HG03342 (cell line): ENCODE measurements around the gene SKIL.
A peak's percentile ranks its signal among the peaks of the same experiment; 100 is the strongest.

Experiments
- ATAC-seq: cut with Tn5 transposase; IDR thresholded peaks from one replicate; pipeline ENCODE4 v1.9.1; 2021; ENCODE audit warnings: mild to moderate bottlenecking, moderate library complexity; ENCODE audit not compliant: unreplicated experiment

The SKIL gene

DNA sequence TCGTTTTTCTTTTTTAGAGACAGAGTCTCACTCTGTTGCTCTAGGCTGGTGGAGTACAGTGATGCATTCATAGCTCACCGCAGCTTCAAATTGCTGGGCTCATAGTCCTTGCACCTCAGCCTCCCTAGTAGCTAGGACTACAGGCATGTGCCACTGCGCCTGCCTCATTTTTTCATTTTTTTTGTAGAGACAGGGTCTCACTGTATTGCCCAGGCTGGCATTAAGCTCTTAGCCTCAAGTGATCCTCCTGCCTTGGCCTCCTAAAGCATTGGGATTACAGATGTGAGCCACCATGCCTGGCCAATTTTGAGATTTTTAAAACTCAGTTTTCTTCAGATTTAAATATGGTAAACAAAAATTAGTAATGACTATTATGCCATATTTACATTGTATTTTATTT lies 29.0 kb downstream of the SKIL start:
- no peak for ATAC-seq

DNA sequence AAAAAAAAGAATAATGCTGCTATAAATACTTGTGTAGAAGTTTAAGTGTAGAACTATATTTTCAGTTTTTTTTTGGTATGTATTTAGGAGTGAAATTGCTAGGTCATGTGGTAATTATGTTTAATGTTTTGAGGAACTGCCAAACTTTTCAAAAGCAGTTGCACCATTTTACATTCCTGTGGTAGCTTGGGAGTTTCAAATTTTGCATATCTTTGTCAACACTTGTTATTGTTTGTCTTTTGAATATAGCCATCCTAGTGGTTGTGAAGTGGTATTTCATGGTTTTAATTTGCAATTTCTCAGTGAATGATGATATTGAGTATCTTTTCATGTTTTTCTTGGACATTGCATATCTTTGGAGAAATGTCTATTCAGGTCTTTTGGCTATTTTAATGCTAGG lies 30.4 kb downstream of the SKIL start:
- no peak for ATAC-seq

DNA sequence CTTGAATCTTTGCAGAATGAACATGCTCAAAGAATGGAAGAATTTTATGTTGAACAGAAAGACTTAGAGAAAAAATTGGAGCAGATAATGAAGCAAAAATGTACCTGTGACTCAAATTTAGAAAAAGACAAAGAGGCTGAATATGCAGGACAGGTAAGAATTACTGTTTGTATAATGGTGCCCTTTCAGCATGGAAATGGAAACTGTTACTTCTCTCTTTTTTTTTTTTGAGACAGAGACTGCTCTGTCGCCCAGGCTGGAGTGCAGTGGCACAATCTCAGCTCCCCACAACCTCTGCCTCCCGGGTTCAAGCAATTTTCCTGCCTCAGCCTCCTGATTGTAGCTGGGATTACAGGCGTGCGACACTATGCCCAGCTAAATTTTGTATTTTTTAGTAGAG lies 33.6 kb downstream of the SKIL start:
- no peak for ATAC-seq

DNA sequence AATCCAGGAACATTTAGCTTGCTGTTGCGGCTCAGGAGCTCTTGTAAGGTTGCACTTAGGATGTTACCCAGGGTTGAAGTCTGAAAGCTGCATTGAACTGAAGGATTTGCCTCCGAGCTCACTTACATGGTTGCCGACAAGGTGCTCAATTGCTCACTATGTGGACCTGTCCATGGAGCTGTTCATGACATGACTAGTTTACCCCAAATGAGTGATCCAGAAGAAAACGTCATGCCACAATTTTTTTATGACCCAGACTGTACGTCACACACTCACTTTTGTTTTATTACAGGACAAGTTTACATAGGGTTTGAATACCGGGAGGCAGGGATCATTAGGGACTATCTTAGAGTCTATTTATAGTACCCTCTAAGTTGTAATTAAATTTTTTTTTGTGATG lies 40.2 kb downstream of the SKIL start:
- ATAC-seq: no peak

DNA sequence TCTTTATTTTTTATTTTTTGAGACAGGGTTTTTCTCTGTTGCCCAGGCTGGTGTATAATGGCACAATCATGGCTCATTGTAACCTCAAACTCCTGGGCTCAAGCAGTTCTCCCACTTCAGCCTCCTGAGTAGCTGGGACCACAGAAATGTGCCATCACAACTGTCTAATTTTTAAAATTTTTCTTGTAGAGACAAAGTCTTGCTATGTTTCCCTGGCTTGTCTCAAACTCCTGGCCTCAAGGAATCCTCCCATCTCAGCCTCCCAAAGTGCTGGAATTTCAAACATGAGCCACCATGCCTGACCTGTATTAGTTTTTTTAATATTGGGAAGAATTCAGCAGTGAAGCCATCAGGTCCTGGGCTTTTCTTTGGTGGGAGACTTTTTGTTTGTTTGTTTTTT lies 47.6 kb downstream of the SKIL start:
- ATAC-seq: no peak

DNA sequence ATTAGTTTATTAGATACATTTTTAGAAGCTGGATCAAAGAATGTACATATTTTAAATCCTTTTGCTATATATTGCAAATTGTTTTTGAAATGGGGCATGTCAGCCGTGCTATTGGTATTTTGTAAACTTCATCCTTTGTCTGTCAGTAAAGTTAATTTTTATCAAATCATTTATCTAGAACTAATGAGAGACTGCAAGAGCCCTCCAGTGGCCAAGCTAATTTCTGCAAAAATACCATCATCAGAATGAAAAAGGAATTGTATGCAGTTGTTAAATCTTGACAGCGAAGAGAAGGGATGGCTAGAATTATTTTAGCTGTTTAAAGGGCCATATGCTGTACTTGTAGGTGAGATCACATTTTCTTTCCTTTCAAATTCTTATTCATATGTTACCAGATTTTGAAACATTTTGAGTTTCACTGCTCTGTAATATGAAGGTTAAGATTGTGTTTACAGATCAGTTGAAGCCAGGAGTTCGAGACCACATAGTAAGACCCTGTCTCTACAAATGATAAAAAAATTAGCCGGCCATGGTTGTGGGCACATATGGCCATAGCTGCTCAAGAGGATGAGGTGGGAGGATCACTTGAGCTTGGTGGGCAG lies 53.0 kb downstream of the SKIL start:
- no peak for ATAC-seq

DNA sequence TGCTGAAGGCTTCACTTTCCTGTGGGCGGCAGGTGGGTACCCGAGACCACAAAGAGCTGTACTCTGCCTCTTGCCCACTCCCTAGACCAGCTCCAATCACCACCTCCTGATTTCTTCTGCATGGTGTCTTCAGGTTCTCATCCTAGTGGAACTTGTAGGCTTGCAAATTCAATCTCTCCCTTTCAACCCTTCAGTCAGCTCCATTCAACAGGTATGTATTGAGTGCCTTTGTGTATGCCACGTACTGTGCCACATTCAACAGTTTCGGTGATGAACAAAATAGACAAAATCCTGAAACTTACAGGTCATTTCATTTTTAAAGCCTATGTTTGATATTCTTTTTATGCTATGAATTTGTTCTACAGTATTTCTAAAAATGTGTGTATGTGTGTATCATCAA lies 55.8 kb downstream of the SKIL start:
- no peak for ATAC-seq

DNA sequence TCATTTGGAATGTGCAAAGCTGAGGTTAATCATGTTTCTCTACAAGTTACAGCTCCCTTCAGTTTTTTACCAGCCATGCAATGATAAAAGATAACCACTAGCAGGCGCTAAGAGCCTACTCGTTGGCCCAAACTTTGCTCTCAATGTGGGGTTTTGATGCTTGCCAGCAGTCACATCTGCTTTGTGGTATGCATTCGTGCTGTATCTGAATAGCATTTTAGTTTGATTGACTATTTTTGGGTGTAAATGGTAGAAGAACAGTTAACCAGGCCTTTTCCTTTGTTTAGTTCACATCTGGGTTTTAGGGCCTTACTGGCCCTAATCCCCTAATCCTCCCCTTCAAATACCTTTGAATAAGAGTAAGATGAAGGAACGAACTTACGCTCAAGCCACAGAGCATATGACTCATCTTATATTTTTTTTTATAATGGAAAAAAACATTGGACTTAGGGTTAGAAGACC lies 56.7 kb downstream of the SKIL start:
- ATAC-seq: peak; percentile 61

DNA sequence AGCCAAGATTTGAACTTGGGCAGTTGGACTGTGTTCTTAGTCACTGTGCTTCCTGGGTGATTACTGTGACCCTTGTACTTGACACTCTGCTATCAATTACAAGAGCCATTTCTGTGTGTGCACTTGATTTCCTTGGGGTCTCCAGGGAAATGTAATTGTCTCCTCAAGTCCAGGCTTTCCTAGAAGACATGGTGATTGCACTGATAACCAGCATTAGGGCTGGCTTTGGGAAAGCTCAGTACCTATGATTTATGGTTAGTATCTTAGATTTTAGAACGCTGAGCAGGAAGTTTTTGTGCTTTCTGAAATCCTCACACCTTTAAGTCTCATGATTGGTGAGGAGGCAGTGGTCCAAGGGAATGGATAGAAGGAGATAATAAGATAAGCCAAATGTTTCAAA lies 59.6 kb downstream of the SKIL start:
- no peak for ATAC-seq

DNA sequence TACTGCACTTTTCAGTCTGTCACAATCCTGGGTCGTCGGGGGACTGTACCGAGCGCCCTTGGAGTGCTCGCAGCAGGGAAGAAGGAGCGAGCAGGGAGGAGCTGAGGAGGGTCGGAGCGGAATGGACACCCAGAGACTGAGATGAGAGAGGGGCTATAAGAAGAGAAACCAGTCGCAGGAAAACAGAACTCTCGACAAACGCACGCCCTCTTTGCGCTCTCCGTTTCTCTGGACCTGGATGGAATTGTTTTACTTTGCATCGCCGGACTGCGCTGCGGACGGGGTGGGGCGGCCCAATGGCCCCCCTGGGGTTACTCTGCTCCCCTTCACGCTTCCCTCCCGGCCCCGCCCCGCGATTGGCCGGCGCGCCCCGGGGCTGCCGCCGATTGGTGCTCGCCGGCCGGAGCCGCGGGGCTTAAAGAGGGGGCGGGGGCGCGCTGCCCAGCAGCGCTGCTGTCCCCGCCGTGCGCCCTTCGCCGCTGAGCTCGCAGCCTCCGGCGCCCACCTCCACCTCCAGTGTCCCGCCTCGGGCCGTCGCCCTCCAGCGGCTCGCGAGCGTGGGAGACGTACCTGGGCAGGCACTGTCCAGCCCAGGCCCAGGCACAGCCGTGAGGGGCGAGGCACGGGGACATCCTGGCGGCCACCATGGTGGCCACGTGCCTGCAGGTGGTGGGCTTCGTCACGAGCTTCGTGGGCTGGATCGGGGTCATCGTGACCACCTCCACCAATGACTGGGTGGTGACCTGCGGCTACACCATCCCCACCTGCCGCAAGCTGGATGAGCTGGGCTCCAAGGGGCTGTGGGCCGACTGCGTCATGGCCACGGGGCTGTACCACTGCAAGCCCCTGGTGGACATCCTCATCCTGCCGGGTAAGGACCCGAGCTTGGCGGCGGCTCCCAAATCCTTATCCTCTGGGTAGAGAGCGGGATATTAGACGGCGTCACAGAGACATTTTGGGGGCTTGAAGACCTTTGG lies 61.2 kb downstream of the SKIL start, which contains the start of gene CLDN11:
Gene CLDN11, plus strand, starts transcription at position 447 of the 977 bp plus-strand sequence. Its CDS starts 199 bp downstream, at position 646.
- ATAC-seq: no peak

DNA sequence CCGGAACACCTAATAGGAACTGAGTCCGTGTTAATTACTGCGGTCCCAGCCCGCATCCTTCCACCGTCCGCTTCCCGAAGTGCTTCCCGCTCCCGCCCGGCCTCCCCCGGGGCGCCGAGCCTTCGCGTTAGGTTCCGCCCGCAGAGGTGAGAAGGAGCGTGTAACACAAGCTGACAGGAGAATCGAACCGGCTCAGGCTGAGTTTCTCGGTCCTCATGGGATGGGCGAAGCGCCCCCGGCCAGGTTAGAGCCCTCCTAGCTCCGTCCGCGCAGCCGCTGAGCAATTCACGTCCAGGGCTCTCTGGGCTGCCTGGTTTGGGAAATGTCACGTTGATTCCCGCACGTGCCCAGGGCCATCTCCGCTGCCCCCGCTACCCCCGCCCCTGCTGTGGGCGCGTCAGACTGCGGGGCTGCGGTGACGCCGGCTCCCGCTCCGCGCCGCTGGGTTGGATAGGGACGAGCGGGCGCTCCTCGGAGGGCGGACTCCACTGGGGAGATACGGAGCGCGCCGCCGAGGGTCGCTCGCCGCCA lies 62.1 kb downstream of the SKIL start:
- no peak for ATAC-seq

DNA sequence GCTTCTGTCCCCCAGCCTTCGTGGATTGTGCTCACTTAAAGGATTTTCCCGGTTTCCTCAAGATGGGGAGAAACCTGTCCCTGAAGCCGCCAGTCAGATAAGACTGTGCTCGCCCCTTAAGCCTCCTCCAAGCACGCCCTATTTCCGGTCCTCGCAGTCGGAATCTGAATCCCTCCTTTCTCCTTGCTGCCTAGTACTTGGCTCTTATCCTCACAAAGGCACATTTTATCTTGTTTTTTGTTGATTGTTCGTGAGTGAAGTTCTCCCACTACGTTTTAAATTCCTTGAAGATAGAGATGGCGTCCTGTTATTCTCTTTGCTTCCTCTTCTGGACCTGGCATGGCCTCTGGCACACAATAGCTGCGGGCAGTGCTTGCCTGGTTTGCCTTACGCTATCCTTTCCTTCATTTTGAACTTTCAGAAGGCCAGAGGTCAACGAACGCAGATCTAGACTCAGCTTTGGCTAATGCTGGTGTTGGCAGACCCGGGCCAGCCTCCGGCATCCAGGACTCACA lies 62.8 kb downstream of the SKIL start:
- no peak for ATAC-seq

DNA sequence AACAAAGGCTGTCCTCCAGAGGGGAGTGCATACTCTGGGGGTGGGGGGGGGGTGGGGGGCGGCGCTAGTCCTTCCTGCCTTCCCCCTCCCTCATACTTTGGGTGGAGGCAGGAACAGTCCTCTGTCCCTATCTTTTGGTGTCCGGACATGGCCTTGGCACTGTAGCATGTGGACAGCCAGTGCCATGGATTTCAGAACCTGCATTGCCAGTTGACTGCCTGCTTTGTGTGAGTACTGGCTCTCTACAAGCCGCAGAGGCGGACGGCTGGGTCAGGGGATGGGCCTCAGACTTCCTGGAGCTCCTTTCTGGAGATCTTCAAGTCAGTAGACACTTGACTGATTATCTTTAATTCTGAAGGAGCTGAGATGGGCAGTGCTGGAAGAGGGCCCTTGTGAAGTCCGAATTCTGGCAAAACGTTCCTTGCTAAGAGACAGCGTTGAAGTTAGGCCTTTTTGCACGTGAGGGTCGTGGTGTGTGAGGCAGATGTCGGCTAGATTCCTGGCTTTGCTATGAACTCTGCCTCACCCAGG lies 63.7 kb downstream of the SKIL start:
- no peak for ATAC-seq

DNA sequence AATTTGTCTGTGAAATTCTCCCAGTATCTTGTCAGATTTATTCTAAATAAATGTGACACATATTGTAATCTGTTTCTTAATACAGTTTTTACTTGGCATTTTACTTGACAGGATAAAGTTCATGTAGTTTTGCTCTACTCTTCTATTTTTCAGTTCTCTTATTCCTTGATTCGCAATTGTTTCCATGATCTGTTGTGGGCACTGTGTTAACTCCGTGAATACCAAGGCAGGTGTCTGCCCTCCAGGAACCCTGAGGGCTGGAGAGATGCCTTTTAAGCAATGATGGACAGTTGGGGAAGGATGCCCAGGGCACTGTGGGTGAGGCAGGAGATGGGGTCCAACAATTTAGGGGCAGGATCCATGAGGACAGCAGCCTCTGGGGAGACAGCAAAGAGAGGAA lies 64.2 kb downstream of the SKIL start:
- no peak for ATAC-seq

DNA sequence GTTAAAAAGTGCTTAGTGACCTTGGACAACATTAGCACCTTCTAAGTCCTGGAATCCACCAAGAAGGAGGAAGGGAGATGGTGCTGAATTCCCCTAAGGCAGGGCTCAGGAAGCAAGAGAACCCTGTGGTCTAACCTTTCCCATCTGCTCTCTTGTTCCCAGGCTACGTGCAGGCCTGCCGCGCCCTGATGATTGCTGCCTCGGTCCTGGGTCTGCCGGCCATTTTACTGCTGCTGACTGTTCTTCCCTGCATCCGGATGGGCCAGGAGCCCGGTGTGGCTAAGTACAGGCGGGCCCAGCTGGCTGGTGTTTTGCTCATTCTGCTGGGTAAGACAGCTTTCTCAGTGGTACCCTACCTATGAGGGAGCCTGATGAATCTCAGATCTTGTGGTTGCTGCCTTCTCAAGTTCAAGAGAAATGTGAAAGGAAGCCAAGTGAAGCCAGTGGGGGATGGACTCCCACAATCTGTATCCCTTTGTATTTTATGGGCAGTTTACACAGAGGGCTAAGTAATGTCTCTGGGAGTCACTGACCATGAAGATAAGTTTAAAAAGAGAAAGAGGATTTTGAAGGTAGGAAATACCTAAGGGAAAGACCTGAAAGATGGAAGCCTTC lies 65.6 kb downstream of the SKIL start:
- no peak for ATAC-seq

DNA sequence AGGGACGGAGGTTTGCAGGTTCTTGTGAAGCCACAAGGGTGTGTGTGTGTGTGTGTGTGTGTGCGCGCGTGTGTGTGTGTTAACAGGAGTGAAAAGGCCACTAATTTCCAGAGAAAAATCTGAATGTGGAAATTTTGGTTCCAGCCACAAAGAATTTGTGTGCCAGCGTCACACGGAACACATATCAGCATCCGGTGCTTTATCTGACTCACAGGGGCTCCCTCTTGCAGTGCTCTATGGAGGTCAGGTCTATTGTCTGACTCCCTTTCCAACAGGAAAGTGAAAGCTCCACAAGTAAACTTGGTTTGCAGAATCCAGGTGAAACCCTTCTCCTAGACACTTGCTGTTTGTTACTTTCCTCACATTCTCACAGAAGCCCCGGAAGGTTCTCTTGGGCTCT lies 67.4 kb downstream of the SKIL start:
- no peak for ATAC-seq

DNA sequence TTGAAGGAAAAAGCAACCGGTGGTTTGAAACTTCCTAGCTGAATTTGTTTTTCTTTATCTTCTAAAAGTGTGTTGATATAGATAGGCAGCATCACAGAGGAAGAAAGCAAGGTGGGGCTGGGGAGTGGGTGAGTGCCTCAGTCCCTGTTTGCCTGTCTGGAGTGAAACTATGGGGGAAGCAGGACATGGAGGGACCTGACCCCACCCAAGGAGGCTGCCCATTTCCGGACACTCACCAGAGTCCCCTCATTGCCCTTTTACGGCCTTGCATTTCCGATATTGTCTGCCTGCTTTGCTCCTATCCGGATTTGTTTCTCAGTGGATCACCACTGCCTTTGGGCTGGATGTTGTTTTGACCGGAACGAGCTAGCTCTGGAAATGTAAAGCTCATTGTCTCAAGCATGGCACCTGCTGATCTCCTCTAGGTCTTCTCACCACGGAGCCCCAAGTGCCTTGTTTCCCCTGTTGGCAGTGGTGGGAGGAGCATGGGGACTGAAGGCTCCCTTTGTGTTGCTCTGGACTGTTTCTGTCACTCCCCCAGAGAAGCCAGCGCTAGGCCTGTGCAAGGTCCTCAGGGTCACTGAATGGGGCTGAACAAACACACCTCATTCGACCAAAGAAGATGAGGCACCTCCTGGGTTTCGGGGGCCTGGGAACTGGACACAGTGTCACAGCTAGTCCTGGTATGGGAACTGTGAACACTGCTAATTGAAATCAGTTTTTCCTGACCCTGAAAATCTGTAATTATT lies 68.2 kb downstream of the SKIL start:
- ATAC-seq: no peak

DNA sequence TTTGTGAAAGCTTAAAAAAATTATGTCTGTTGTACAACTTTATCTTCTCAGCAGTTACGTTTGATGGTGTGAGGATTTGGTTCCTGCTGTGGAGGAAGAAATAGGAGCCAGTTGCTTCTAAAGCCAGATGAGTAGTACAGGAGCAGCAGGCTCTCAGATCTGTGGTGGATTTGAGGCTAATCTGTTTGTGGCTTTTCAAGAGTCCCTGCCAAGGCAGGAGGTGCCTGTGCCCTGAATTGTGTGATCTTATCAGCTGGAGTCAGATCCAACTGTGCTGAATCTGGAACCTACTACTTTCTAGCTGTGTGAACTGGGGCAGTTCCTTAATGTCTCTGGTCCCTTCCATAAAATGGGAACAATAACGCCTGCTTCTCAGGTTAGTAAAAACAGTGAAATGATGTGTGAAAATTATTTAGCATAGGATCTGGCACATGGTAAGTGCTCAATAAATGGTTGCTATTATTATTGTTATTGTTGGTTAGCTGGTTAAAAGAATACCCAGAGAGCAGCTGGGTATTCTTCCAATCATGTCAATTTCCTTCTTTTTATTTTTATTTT lies 68.8 kb downstream of the SKIL start:
- no peak for ATAC-seq

DNA sequence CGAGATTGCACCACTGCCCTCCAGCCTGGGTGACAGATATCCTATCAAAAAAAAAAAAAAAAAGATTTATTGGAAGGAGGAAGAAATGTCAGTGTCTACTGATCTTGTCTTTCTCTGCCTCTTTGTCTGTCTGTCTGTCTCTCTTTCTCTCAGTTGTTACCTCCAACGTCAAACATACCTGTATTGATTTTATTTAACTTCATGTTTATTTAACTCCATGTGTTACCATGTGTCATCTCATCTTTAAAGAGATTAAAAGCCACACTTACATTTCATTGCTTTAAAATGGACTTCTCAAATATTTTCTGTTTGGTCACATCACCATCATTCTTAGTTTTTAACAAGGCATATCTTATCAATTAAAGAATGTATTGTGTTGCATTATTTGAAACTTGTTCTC lies 70.6 kb downstream of the SKIL start:
- no peak for ATAC-seq

DNA sequence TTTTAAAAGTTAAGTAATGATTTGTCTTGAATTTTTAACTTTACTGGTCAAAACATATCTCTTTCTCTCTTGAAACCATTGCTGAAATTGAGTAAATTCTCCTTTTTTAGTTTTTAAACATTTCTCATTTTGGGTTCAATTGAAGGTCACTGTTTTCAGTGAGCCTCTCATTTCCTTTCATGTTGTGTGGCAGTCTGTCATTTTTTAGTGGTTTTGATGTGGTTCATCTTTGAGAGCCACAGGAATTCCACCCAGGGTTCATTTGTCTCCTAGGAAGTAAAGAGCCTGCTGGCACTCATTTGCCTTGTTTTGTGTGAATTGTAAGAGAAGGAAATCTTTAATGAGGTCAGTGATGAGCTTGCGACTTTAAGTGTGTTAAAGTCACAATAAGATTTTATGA lies 71.5 kb downstream of the SKIL start:
- ATAC-seq: no peak
